Right atrium auricular region (tissue), 2 donors: ENCODE measurements around the gene THEM4. TPM values are rescaled to one million over a fixed set of nuclear protein-coding genes. Genes with fewer than 3 reads are reported as not detected.

Source experiments
- DNase-seq: peaks from one replicate; pipeline ENCODE4 v3.0.0-alpha.2; 2019; ENCODE audit warnings: low spot score
- H3K27ac ChIP-seq, 2 donors: fragments of 200-600 bp; sonication (generic); 1 replicate in 1 of 2; 2 replicates in 1 of 2; pipeline ENCODE4 v1.5.1; 2016 to 2019
- H3K27me3 ChIP-seq, 2 donors: fragments of 200-600 bp; sonication (generic); one replicate each; pipeline versions ENCODE4 v1.5.1 to v1.6.0; 2017 to 2019
- H3K36me3 ChIP-seq: fragments of 200-600 bp; sonication (generic); one replicate; pipeline ENCODE4 v1.5.1; 2016
- H3K4me1 ChIP-seq, 2 donors: fragments of 200-600 bp; sonication (generic); one replicate each; pipeline versions ENCODE4 v1.5.1 to v1.6.0; 2017 to 2019
- H3K4me3 ChIP-seq, 2 donors: fragments of 200-600 bp; sonication (generic); 1 replicate in 1 of 2; 2 replicates in 1 of 2; pipeline ENCODE4 v1.5.1; 2017 to 2019; ENCODE audit warnings: mild to moderate bottlenecking in 1 of 2, moderate library complexity in 1 of 2
- H3K9me3 ChIP-seq, 2 donors: fragments of 200-600 bp; sonication (generic); one replicate each; pipeline ENCODE4 v1.5.1; 2019
- CTCF ChIP-seq, 2 donors: fragments of 200-600 bp; sonication (generic); IDR thresholded peaks; one replicate each; pipeline ENCODE4 v1.5.1; 2019; ENCODE audit warnings: antibody characterized with exemption in 2 of 2
- total RNA-seq, 2 donors: library from RNA; depleted of rRNA; stranded (reverse); fragments of >200 nt; gene quantifications; one replicate each; pipeline ENCODE4 v1.1.0, GENCODE V29; 2016

The THEM4 gene
- 10 to 100 TPM; 18.5 to 23.1 TPM for total RNA-seq

DNA sequence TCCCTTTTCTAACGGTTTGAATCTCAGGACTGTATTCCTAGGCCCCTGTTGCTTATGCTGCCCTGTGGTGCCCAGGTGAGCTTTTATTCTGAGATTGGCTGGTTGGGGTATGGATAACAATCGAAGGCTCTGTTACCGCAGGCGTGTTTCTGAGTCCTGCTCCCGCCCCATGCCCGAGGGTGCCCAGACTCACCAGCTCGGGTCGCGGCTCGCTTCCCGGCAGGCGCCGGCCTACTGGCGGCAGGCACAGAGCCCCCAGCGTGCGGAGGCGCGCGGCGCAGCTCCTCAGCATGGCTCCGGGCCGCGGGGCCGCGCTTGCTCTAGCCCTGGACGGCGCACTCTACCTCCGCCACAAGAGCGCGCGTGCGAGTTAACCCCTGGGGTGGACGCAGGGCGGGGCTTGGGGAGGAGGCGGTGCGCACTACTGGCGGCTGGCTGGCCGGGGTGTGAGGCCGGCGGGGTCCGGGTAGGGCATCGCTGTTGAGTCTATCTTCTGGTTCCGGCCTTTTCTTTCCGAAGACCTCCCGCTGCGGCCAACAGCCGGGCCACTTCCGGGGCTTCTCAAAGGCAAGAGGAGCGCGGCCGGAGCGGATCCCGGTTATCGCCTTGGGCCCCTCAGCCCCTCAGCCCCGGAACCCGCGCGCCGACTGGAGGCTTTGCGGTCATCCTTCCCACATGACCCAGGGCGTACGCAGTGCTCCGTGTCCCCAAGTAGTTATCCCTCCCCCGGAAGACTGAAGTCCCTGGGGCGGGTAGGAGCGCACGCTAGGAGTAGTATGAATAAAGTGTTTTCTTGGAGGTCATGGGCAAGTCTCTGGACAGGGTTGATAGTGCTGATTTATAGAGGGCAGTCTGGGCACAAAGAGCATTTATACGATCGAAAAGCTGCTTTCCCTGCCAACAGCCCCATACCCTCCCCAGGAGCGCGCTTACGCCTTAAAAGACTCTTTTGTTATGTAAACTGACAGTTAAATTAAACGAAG is at the start of gene THEM4:
TSS of gene THEM4 (minus strand) at position 345 of the 983 bp plus-strand sequence. CDS start at position 292, 53 bp downstream.
- peak; percentile 97 for DNase-seq
- peak in 1 of 2 donors; percentile 48 for TF ChIP-seq CTCF (IDR thresholded peaks at IDR 0.05)
- Histone ChIP-seq H3K9me3 (peaks cover 0 to 8% of the 10 kb centered on the region in 2 donors), H3K4me3 (peak within 1 kb of the TSS; percentile 66 to 77), H3K27me3 (no peaks in the 10 kb centered on the region), H3K27ac (peak within 1 kb of the TSS; percentile 83 to 86), H3K36me3 (no peaks in the 10 kb centered on the region), H3K4me1 (peaks cover 0 to 19% of the 10 kb centered on the region in 2 donors)

- Histone ChIP-seq H3K36me3 (no peaks in the 10 kb centered on the region), H3K4me1 (no peaks in the 10 kb centered on the region), H3K9me3 (no peaks in the 10 kb centered on the region), H3K27ac (no peak overlapping the region), H3K4me3 (no peak overlapping the region), H3K27me3 (no peaks in the 10 kb centered on the region)
- no peak for DNase-seq
- no peak for TF ChIP-seq CTCF (IDR thresholded peaks at IDR 0.05)
Observed at GRCh38 chr1:151958959-151959358, 49.6 kb upstream of the THEM4 start.

GRCh38 chr1:151956957-151957497 is 47.7 kb upstream of the THEM4 start:
- Histone ChIP-seq H3K27me3 (no peaks in the 10 kb centered on the region), H3K36me3 (no peaks in the 10 kb centered on the region), H3K4me3 (no peak overlapping the region), H3K27ac (no peak overlapping the region), H3K4me1 (no peaks in the 10 kb centered on the region), H3K9me3 (no peaks in the 10 kb centered on the region)
- no peak for DNase-seq
- no peak for TF ChIP-seq CTCF (IDR thresholded peaks at IDR 0.05)

GRCh38 chr1:151953409-151954094 is 44.2 kb upstream of the THEM4 start:
- no peak for TF ChIP-seq CTCF (IDR thresholded peaks at IDR 0.05)
- Histone ChIP-seq H3K27me3 (no peaks in the 10 kb centered on the region), H3K4me3 (no peak overlapping the region), H3K36me3 (no peaks in the 10 kb centered on the region), H3K4me1 (peaks cover 0 to 6% of the 10 kb centered on the region in 2 donors), H3K27ac (no peak overlapping the region), H3K9me3 (no peaks in the 10 kb centered on the region)
- DNase-seq: no peak

DNA sequence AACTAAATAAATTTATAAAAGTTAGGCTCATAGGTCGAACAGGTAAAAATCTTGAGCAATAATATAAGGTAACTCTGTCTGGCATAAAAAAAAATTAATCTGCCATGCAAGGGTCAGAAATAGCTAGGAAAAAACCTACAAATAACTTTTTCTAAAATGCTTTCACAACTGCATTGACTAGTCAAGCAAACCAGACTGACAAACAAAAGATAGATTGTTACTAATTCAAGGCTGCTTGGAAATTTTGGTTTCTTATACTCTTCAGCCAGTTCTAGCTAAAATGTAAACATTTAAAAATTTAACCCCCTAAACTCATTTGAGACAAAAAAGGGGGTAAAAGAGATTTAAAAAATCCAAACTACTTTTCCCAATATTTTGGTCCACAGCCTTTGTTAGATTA is 43.5 kb upstream of the THEM4 start:
- no peaks in the 10 kb centered on the region for H3K27me3 ChIP-seq
- no peak overlapping the region for H3K27ac ChIP-seq
- H3K4me3 ChIP-seq: no peak overlapping the region
- TF ChIP-seq CTCF (IDR thresholded peaks at IDR 0.05): no peak
- H3K4me1 ChIP-seq: peaks cover 0 to 6% of the 10 kb centered on the region in 2 donors
- no peaks in the 10 kb centered on the region for H3K36me3 ChIP-seq
- DNase-seq: no peak
- H3K9me3 ChIP-seq: no peaks in the 10 kb centered on the region
